GM08714 (cell line): Measurements from ENCODE around the gene NSDHL.

ENCODE experiments used
- H3K4me3 ChIP-seq: fragments of 200-500 bp; sonication (Bioruptor generic); 2 replicates; pipeline ENCODE4 v1.5.1; 2014; ENCODE audit warnings: mild to moderate bottlenecking, low read length, inconsistent platforms
- ZNF274 ChIP-seq: IDR thresholded peaks from 2 replicates; pipeline ENCODE4 v1.6.1; 2012; ENCODE audit warnings: mild to moderate bottlenecking, low read depth, low read length

NSDHL gene

GRCh38 chrX:152895724-152896420 is 65.0 kb downstream of the NSDHL start:
- TF ChIP-seq ZNF274, result no peak

GRCh38 chrX:152896450-152896849 is 65.6 kb downstream of the NSDHL start:
- H3K4me3 ChIP-seq, result no peak overlapping the region
- TF ChIP-seq ZNF274, result no peak

More at GRCh38 chrX:152895724-152896420, 65.0 kb downstream of the NSDHL start:
- H3K4me3 ChIP-seq, result no peak overlapping the region

GRCh38 chrX:152897222-152898131 is 66.6 kb downstream of the NSDHL start, which contains the start of gene ZNF185:
ZNF185 (plus strand) TSS chrX:152898067; CDS start chrX:152914490, 16,423 bp downstream.
- no peak for TF ChIP-seq ZNF274
- no peak within 1 kb of the TSS for H3K4me3 ChIP-seq

- TF ChIP-seq ZNF274, result no peak
- no peak overlapping the region for H3K4me3 ChIP-seq
These were observed 67.6 kb downstream of the NSDHL start for GRCh38 chrX:152898442-152898841.

GRCh38 chrX:152899111-152899873 is 68.4 kb downstream of the NSDHL start:
- TF ChIP-seq ZNF274, result no peak

GRCh38 chrX:152899874-152900719 is 69.2 kb downstream of the NSDHL start:
- TF ChIP-seq ZNF274, result no peak
- H3K4me3 ChIP-seq, result no peak overlapping the region

More at GRCh38 chrX:152899111-152899873, 68.4 kb downstream of the NSDHL start:
- no peak overlapping the region for H3K4me3 ChIP-seq

- no peak for TF ChIP-seq ZNF274
- H3K4me3 ChIP-seq, result no peak overlapping the region
These were observed 70.1 kb downstream of the NSDHL start for GRCh38 chrX:152900937-152901445.

GRCh38 chrX:152901816-152902501 is 71.1 kb downstream of the NSDHL start:
- no peak overlapping the region for H3K4me3 ChIP-seq
- no peak for TF ChIP-seq ZNF274

- H3K4me3 ChIP-seq, result no peak overlapping the region
- no peak for TF ChIP-seq ZNF274
These were observed 71.6 kb downstream of the NSDHL start for GRCh38 chrX:152902502-152902820.

GRCh38 chrX:152903589-152903988 is 72.7 kb downstream of the NSDHL start:
- TF ChIP-seq ZNF274, result no peak
- no peak overlapping the region for H3K4me3 ChIP-seq

- no peak for TF ChIP-seq ZNF274
- H3K4me3 ChIP-seq, result no peak overlapping the region
These were observed 73.6 kb downstream of the NSDHL start for GRCh38 chrX:152904151-152905080.

GRCh38 chrX:152905081-152905420 is 74.2 kb downstream of the NSDHL start:
- no peak for TF ChIP-seq ZNF274

More at GRCh38 chrX:152905081-152905420, 74.2 kb downstream of the NSDHL start:
- H3K4me3 ChIP-seq, result no peak overlapping the region
